Erythroblast (primary cell): ENCODE results near the gene THADA.

Experiments
- GATA1 ChIP-seq: IDR thresholded peaks from 2 replicates; pipeline ENCODE4 v1.6.1; 2011; ENCODE audit warnings: low read depth, mild to moderate bottlenecking, control low read depth, low read length, moderate library complexity
- POLR2A ChIP-seq: IDR thresholded peaks from 2 replicates; pipeline ENCODE4 v1.6.1; 2011; ENCODE audit warnings: mild to moderate bottlenecking, low read length

DNA sequence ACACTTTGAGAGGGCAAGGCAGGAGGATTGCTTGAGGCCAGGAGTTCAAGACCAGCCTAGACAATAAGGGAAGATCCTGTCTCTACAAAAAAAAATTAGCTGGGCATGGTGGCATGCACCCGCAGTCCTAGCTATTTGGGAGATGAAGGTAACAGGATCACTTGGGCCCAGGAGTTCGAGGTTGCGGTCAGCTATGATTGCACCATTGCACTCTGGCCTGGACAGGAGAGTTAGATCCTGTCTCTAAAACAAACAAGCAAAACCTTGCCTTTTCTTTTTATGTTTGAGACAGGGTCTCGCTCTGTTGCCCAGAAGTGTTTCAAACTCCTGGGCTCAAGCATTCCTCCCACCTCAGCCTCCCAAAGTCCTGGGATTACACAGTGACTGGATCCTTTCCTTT lies 14.5 kb upstream of the THADA start:
- TF ChIP-seq POLR2A (no peak), GATA1 (no peak)
